Testis (tissue), 2 donors: Measurements from ENCODE around the gene N4BP3.

ENCODE experiments used
- CTCF ChIP-seq, 3 experiments: fragments of 450-650 bp in 2 of 3; fragments of 200-600 bp in 1 of 3; sonication (generic) in 1 of 3; IDR thresholded peaks; one replicate each; pipeline ENCODE4 v1.5.1; 2016 to 2019; ENCODE audit warnings: antibody characterized with exemption in 3 of 3, mild to moderate bottlenecking in 2 of 3, moderate library complexity in 1 of 3
- POLR2A ChIP-seq: fragments of 450-650 bp; IDR thresholded peaks from one replicate; pipeline ENCODE4 v1.6.1; 2017; ENCODE audit warnings: antibody characterized with exemption, mild to moderate bottlenecking, moderate library complexity

GRCh38 chr5:178111925-178112324 lies 1.4 kb upstream of the N4BP3 start:
- TF ChIP-seq CTCF (IDR thresholded peaks at IDR 0.05) (no peak), POLR2A (no peak)
